Panc1 (cell line): Measurements from ENCODE around the gene MAGI2.

Source experiments
- POLR2AphosphoS5 ChIP-seq: IDR thresholded peaks from 2 replicates; pipeline ENCODE4 v1.6.1; 2012; ENCODE audit warnings: mild to moderate bottlenecking, low read depth, low read length, moderate library complexity
- SIN3A ChIP-seq: IDR thresholded peaks from 2 replicates; pipeline ENCODE4 v1.6.1; 2012; ENCODE audit warnings: low read depth, mild to moderate bottlenecking, low read length, moderate library complexity, borderline replicate concordance; ENCODE audit not compliant: insufficient read depth
- TCF7L2 ChIP-seq: IDR thresholded peaks from 2 replicates; pipeline ENCODE4 v1.6.1; 2011; ENCODE audit warnings: mild to moderate bottlenecking, low read depth, low read length, inconsistent platforms
- TF ChIP-seq, protein P1 (sequence below), 2 experiments: IDR thresholded peaks; 2 replicates each; pipeline ENCODE4 v1.6.1; 2011 to 2012; ENCODE audit warnings: low read depth in 2 of 2, control low read depth in 1 of 2, low read length in 1 of 2, mild to moderate bottlenecking in 1 of 2, moderate library complexity in 1 of 2; ENCODE audit not compliant: insufficient read depth in 1 of 2
- TF ChIP-seq, protein P2 (sequence below): fragments of 450-650 bp; IDR thresholded peaks from 2 replicates; pipeline ENCODE4 v1.5.1; 2017; ENCODE audit warnings: mild to moderate bottlenecking

DNA sequence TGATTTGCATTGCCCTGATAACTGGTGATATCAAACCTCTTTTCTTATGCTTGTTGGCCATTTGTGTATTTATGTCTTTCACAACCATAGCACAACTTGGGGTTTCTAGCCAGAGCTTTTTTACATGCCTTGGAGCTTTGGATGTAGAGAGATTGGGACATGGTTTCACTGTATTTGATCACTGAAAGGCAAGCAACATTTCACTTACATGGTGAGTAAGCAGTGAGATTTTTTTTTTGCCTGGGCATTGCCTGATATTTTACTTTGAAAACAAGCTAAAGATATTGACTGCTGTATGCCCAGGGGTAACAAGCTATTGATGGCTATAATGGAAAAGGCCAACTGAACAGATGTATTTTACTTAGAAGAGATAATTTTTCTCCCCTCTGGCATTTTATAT lies 1395.9 kb downstream of the MAGI2 start:
- TF ChIP-seq, protein P1, sequence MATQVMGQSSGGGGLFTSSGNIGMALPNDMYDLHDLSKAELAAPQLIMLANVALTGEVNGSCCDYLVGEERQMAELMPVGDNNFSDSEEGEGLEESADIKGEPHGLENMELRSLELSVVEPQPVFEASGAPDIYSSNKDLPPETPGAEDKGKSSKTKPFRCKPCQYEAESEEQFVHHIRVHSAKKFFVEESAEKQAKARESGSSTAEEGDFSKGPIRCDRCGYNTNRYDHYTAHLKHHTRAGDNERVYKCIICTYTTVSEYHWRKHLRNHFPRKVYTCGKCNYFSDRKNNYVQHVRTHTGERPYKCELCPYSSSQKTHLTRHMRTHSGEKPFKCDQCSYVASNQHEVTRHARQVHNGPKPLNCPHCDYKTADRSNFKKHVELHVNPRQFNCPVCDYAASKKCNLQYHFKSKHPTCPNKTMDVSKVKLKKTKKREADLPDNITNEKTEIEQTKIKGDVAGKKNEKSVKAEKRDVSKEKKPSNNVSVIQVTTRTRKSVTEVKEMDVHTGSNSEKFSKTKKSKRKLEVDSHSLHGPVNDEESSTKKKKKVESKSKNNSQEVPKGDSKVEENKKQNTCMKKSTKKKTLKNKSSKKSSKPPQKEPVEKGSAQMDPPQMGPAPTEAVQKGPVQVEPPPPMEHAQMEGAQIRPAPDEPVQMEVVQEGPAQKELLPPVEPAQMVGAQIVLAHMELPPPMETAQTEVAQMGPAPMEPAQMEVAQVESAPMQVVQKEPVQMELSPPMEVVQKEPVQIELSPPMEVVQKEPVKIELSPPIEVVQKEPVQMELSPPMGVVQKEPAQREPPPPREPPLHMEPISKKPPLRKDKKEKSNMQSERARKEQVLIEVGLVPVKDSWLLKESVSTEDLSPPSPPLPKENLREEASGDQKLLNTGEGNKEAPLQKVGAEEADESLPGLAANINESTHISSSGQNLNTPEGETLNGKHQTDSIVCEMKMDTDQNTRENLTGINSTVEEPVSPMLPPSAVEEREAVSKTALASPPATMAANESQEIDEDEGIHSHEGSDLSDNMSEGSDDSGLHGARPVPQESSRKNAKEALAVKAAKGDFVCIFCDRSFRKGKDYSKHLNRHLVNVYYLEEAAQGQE (IDR thresholded peaks at IDR 0.05; ENCODE audit: insufficient read depth in 1 of 2, low read depth in 2 of 2, low read length in 1 of 2) = no peak
- TF ChIP-seq, protein P2, sequence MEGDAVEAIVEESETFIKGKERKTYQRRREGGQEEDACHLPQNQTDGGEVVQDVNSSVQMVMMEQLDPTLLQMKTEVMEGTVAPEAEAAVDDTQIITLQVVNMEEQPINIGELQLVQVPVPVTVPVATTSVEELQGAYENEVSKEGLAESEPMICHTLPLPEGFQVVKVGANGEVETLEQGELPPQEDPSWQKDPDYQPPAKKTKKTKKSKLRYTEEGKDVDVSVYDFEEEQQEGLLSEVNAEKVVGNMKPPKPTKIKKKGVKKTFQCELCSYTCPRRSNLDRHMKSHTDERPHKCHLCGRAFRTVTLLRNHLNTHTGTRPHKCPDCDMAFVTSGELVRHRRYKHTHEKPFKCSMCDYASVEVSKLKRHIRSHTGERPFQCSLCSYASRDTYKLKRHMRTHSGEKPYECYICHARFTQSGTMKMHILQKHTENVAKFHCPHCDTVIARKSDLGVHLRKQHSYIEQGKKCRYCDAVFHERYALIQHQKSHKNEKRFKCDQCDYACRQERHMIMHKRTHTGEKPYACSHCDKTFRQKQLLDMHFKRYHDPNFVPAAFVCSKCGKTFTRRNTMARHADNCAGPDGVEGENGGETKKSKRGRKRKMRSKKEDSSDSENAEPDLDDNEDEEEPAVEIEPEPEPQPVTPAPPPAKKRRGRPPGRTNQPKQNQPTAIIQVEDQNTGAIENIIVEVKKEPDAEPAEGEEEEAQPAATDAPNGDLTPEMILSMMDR = no peak
- TF ChIP-seq POLR2AphosphoS5 = no peak
- no peak for TF ChIP-seq SIN3A
- no peak for TF ChIP-seq TCF7L2
